CD4-positive, alpha-beta T cell treated with Interleukin-6 at 100 ng/mL for 8 hours (primary cell): ENCODE results near the gene FKBP2.

Experiments
- DNase-seq: peaks from one replicate; pipeline ENCODE4 v3.0.0-alpha.2; 2020; ENCODE audit warnings: mixed read lengths, low spot score

The FKBP2 gene

GRCh38 chr11:64240435-64241240, at the start of gene FKBP2:
TSS of gene FKBP2 (plus strand) at chr11:64241095. CDS start at chr11:64242388, 1,293 bp downstream.
- DNase-seq: peak; percentile 98

DNA sequence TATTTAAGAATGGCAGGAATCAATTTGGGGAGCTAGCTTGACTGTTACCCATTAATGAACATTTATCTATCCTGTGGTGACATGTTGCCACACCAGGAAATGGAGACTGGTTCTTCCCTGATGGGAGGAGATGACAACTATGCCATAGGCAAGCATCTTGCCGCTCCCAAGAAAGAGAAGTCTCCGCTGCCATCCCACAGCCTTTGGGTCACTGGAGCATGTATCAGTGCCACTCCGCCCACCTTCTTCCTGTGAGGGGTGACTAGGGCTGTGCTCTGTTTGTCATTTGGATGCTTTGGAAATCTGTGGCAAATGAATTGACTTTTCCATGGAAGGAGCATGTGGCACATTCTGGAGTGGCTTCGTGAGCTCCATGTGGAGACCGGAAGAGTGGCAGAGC, 48.5 kb upstream of the FKBP2 start:
- no peak for DNase-seq

DNA sequence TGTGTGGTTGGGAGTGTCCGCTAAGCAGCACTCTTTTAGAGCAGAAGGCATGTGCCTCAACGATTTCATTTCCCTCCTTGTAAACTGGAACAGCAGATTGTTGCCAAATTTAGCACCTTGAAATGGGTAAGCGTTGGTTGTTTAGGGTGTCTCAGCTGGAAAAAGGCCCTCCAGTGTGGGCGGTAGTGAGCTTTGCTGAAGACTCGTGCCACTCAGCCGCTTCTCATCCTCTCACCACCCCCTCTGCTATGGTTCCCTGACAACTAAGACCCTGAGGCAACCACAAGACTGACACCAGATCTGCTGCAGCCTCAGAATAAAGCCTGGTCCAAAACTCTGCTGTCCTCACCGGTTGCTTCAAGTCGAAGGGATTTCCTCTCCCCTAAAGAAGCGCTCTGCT, 44.3 kb upstream of the FKBP2 start:
- no peak for DNase-seq

- no peak for DNase-seq
These were observed 42.4 kb upstream of the FKBP2 start for GRCh38 chr11:64198511-64198910.

- DNase-seq: no peak
These were observed 39.4 kb upstream of the FKBP2 start for GRCh38 chr11:64201543-64201942.

GRCh38 chr11:64202992-64203391, 37.9 kb upstream of the FKBP2 start:
- no peak for DNase-seq

GRCh38 chr11:64203421-64204079, 37.3 kb upstream of the FKBP2 start:
- no peak for DNase-seq

DNA sequence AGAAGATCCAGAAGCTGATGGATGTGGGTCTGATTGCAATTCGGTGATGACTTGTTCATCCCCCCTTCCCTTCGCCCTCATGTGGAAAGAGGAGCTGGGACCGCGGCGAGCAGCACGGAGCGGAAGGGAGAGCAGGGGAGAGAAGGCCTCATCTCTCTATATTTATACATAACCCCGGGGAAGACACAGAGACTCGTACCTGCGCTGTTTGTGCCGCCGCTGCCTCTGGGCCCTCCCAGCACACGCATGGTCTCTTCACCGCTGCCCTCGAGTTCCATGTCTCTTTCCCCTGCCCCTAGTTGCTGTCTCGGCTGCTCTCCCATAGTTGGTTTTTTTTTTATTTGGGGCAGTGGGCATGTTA, 36.8 kb upstream of the FKBP2 start:
- DNase-seq: no peak

DNA sequence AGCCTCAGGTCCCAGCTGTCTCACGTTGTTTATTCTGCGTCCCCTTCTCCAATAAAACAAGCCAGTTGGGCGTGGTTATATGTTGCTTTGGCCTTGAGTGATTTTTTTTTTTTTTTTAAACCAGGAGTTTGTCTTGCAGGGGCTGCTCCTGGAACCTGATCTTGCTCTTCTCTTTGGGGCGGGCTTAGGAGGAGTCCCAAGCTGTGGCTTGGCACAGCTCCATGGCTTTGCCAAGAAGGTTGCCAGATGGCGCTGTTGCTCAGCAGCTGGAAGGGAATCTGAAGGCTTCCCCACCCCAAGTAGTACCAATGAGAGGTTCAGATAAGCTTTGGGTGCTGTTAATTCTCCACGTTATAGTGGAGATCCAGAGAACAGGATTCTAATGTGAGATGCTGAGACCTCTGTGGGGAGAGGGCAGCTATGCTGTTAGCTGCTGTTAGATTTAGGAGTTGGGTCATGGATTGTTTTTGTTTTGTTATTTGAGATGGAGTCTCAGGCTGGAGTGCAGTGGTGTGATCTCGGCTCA, 36.4 kb upstream of the FKBP2 start:
- peak; percentile 87 for DNase-seq

DNA sequence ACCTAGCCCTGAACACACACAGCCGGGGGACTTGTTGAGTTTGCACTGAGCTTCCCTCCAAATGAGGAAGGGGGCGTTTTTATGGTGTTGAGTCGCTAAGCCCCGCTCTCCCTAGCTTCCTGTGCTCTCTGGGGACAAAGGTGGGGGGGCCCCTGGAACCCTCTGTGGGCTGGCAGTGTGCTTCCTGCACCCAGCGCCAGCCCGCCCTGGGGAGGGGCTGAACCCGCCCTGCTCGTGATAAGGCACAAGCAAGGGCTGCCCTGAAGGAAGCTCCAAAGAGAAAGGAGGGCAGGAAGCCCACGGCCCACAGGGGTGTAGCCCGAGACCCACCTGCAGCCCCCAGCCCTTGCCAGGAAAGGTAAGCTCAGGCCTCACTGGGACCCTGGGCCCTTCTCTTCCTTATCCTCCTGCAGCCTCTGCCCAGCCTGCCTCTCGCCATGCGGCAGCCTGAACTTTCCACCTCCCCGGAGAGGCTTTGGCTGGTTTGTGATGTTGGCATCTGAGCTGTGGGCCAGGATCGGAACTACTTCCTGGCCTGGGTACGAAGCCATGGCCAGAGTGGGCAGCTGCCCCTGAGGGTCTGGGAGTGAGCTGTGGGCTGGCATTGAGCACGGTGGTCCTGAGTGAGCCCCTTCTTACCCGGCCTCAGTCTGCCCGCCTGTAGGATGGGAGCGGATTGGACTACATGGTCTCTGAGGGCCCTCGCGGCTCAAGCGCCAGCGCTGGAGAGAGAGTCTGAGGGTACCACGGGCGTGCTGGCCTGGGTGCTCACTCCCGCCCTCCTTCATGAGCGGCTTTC, 34.2 kb upstream of the FKBP2 start, which contains the start of gene FERMT3:
Gene FERMT3 (plus strand): TSS at position 265 of the 799 bp plus-strand sequence. CDS start 644 bp downstream, outside the sequence.
- peak; percentile 85 for DNase-seq

DNA sequence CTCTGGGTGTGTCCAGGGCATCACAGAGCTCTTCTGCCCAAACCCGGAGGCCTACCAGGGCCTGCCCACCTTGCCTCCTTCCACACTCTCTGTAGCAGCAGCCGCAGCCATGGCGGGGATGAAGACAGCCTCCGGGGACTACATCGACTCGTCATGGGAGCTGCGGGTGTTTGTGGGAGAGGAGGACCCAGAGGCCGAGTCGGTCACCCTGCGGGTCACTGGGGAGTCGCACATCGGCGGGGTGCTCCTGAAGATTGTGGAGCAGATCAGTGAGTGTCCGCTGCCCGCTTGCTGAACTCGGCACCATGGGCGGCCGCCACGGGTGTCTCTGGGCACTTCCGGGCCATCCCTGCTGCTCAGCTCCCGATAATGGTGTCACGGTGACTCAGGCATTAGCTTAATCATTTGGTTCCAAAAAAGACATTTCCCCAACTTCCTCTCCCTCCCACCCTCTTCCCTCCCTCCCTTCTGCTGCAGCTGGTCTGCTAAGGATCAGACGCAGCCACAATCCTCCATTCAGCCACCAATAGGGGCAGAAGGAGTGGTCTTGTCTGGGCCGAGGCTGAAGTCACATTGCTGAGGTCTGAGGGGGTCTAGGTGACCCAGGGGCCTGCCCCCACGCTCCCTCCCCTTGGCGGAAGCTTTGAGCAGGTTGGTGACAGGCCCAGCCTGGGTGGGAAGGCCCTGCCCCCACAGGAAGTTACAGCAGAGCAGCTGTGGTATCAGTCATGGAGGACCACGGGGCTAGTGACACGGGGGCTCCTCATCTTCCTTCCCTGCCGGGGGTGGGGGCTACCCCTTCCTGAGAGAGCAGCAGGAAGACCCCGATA, 33.4 kb upstream of the FKBP2 start:
- DNase-seq: peak; percentile 78

GRCh38 chr11:64208086-64208795, 32.7 kb upstream of the FKBP2 start:
- no peak for DNase-seq

DNA sequence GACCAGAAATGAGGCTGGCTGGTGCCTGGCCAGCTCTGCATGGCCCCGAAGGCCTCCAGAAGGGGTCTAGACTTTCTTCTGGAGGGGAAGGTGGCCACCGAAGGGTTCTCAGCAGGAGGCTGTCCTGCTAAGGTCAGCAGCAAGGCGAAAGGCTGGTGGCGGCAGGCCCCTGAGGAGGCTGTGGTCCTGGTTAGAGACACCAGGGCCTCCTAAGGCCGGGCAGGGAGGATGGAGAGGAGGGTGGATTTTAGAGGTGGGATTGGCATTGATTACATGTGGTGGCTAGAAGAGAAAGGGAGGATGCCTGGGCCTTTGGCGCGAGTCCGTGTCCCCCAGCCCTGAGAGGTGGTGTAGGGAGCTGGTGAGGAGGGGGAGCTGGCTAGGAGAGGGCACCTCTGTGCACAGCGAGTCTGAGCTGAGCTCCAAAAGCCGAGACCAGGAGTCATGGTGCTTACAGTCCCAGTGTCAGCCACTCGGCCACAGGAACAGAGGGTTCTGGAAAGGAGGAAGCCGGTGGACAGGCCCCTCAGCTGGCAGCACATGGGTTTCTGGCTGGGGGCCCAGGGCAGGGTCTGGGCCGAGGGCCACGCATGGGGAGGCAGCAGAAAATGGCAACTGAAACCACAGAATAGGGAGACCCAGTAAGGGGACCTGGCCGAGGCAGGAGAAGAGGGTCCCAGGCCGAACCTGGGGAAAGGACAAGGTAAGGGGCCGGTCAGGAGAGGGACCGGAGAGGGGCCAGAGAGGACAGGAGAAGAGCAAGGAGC, 31.9 kb upstream of the FKBP2 start:
- DNase-seq: no peak

DNA sequence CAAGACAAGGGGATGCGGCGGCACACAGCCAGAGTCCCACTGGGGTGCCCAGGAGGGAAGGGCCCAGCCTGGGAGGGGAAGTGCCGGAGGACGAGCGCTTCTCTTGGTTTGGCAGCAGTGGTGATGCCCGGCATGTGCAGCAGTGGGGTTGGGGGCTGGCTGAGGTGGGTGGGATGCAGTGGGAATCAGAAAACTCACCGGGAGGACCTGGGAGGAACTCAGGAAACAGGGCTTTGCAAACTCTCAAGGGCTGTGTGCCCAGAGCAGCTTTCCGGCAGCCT, 31.4 kb upstream of the FKBP2 start:
- DNase-seq: no peak

DNA sequence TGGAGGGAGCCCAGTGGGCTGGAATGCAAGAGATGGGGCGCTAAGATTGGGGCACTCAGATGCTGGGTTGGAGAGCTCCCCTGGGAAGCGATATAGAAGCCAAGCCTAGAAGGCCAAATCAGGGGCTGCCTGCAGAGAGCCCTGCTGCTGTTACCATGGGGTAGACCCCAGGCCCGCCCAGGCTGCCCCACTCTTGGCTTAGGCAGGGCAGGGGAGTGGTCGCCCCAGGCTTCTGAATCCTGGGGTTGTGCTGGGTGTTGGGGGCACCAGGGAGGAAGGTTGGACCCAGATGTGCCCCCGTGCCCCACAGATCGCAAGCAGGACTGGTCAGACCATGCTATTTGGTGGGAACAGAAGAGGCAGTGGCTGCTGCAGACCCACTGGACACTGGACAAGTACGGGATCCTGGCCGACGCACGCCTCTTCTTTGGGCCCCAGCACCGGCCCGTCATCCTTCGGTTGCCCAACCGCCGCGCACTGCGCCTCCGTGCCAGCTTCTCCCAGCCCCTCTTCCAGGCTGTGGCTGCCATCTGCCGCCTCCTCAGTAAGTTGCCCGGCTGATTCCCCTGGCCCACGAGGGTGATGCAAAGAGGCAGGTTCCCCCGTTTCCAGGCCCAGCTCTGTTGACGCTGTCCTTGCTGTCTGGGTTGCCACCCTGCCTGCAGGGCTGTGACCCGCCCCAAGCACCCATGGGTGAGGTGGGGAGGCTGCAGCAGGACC, 30.4 kb upstream of the FKBP2 start:
- no peak for DNase-seq

DNA sequence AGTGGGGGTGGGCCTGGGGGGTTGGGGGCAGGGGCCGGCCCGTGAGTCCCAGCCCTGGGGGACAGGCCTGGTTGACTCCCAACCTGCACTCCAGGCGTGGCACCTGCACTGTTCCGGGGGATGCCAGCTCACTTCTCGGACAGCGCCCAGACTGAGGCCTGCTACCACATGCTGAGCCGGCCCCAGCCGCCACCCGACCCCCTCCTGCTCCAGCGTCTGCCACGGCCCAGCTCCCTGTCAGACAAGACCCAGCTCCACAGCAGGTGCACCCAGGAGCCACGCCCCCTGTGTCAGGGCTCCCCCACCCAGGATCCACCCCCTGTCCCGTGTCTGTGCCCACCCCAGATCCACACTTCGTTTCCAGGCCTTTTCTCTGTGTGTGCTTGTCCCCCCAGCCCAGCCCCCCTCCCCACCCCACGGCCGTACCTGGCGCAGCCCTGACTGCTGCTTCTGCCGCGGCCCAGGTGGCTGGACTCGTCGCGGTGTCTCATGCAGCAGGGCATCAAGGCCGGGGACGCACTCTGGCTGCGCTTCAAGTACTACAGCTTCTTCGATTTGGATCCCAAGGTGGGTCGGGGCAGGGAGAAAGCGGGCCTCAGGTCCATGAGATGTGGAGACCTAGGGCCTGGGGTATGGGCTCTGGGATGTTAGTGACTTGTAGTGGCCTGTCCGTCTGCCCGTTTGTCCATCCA, 29.6 kb upstream of the FKBP2 start:
- no peak for DNase-seq

DNA sequence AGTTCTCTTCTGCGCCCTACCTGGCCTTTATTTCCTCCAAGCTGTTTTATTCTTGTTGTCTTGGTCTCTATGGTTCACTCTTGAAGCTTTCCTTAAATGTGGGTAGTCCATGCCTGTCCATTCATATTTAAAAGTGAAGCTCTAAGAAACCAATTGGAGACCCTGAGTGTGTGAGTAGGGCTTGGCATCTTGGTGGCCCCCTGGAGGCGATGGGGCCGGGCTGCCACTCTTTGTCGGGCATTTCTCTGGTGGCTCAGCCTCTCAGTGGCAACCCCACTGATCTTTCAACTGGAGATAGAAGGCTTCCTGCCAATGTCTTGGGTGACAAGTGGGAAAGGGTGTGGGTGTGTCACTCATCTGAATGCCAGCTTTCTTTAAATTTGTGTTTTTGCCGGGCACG, 24.0 kb upstream of the FKBP2 start:
- no peak for DNase-seq

GRCh38 chr11:64218628-64219353, 22.1 kb upstream of the FKBP2 start:
- no peak for DNase-seq

GRCh38 chr11:64219354-64219684, 21.6 kb upstream of the FKBP2 start:
- DNase-seq: no peak
